ENCODE data around the gene GHRH.
A peak's percentile ranks its signal among the peaks of the same experiment; 100 is the strongest.

GHRH gene

DNA sequence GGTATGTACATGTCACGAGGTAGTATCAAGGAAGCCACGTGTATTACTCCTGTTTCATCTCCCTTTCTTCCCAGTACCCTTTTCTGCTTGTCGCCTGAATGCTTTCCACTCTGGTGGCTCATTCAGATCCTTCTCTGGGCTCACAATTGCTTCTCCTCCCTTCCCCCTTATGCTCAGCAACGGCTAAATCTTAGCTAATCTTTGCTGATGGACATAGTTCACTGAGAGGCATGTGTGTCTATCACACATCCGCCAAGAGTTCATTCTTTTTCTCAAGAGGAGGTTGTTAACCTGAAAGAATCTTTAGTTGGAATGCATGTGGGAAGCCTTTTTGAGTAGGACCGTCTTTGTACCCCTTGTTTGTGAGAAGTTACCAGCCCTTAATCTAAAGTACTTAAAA, 56.5 kb downstream of the GHRH start:
- DNase-seq (ENCODE audit: low read depth), result no peak

- no peak for DNase-seq (ENCODE audit: low read depth)
Measured at GRCh38 chr20:37204056-37204455, 57.6 kb downstream of the GHRH start.

DNA sequence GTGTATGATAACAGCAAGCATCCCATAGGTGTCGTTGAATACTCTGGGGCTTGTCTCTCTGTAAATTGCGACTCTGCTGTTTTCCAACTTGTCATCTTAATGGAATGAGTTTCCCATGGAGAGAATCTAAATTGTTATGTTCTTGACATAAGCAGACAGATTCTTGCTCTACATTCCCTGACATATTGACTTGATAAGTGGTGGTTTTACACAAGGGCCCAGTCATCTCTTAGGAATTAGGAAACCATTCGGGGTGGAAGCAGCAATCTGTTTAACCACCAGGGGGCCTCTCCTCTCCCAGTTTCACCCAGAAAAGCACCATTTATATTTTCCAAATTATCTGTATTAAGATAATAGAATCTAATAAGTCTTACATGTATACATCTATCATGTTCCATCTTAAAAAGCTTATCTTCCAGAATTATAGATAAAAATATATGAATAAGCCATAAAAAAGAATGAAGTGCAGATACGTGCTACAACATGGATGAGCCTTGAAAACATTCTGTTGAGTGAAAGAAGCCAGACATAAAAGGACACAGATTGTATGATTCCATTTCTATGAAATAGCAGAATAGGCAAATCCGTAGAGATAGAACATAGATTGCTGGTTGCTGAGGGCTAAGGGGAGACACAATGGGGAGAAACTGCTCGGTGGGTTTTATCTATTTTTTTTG, 59.2 kb downstream of the GHRH start:
- peak; percentile 77 for DNase-seq (ENCODE audit: low read depth)

GRCh38 chr20:37201827-37202162, 59.8 kb downstream of the GHRH start:
- DNase-seq (ENCODE audit: low read depth), result no peak

Measured in HS-27A (cell line).